DLD1 (cell line): ENCODE measurements around the gene RARA.
"Not testable (repeated sequence)": the region's sequence is repeated elsewhere in the genome, so short reads cannot be mapped to it uniquely, and the experiment has no call there.

Source experiments
- in situ Hi-C: cut with HindIII; loops from 2 replicates; pipeline ENCODE4 v1.10.0; 2017; ENCODE audit warnings: low sequenced_read_pairs

RARA gene

GRCh38 chr17:40295488-40296436 is 13.2 kb upstream of the RARA start:
- in situ Hi-C loops, result no loop called here

GRCh38 chr17:40297511-40297910 is 11.5 kb upstream of the RARA start:
- in situ Hi-C loops, result no loop called here

GRCh38 chr17:40298726-40299125 is 10.3 kb upstream of the RARA start:
- in situ Hi-C loops, result no loop called here

- in situ Hi-C loops, result not testable (repeated sequence)
Observed at GRCh38 chr17:40299159-40299757, 9.7 kb upstream of the RARA start.

- in situ Hi-C loops, result loop anchor here (10.0 to 25.0 kb wide), 4 partner anchors 107 to 314 kb away; partner anchors contain the start of genes MED24, PSMD3, THRA and TOP2A
Observed at GRCh38 chr17:40301315-40301714, 7.7 kb upstream of the RARA start.

- in situ Hi-C loops, result loop anchor here (10.0 to 25.0 kb wide), 4 partner anchors 108 to 316 kb away; partner anchors contain the start of genes MED24, PSMD3, THRA and TOP2A
Observed at GRCh38 chr17:40303009-40303657, 5.8 kb upstream of the RARA start.

GRCh38 chr17:40303708-40304551 is 5.0 kb upstream of the RARA start:
- in situ Hi-C loops, result loop anchor here (10.0 to 25.0 kb wide), 4 partner anchors 109 to 317 kb away; partner anchors contain the start of genes MED24, PSMD3, THRA and TOP2A

- in situ Hi-C loops, result loop anchor here (10.0 to 25.0 kb wide), 4 partner anchors 110 to 317 kb away; partner anchors contain the start of genes MED24, PSMD3, THRA and TOP2A
Observed at GRCh38 chr17:40304552-40304863, 4.5 kb upstream of the RARA start.

GRCh38 chr17:40304866-40305265 is 4.1 kb upstream of the RARA start:
- in situ Hi-C loops, result loop anchor here (10.0 to 25.0 kb wide), 4 partner anchors 110 to 318 kb away; partner anchors contain the start of genes MED24, PSMD3, THRA and TOP2A

- in situ Hi-C loops, result loop anchor here (10.0 to 25.0 kb wide), 4 partner anchors 108 to 319 kb away; partner anchors contain the start of genes MED24, PSMD3, THRA and TOP2A
Observed at GRCh38 chr17:40306395-40306794, 2.6 kb upstream of the RARA start.

- in situ Hi-C loops, result loop anchor here (10.0 to 25.0 kb wide), 4 partner anchors 108 to 320 kb away; partner anchors contain the start of genes MED24, PSMD3, THRA and TOP2A
Observed at GRCh38 chr17:40307001-40307730, 1.8 kb upstream of the RARA start.

GRCh38 chr17:40307740-40308239 is 1.2 kb upstream of the RARA start:
- in situ Hi-C loops, result loop anchor here (10.0 to 25.0 kb wide), 4 partner anchors 107 to 320 kb away; partner anchors contain the start of genes MED24, PSMD3, THRA and TOP2A

- in situ Hi-C loops, result loop anchor here (10.0 to 25.0 kb wide), 4 partner anchors 105 to 323 kb away; partner anchors contain the start of genes MED24, PSMD3, THRA and TOP2A
Observed at GRCh38 chr17:40309949-40310510, 1.1 kb downstream of the RARA start.

GRCh38 chr17:40310882-40311391 is 2.0 kb downstream of the RARA start:
- in situ Hi-C loops, result loop anchor here (25.0 kb wide), 2 partner anchors 249 to 324 kb away; partner anchors contain the start of genes MED24, PSMD3 and THRA

GRCh38 chr17:40311575-40311974 is 2.6 kb downstream of the RARA start:
- in situ Hi-C loops, result loop anchor here (25.0 kb wide), 2 partner anchors 249 to 324 kb away; partner anchors contain the start of genes MED24, PSMD3 and THRA

GRCh38 chr17:40312131-40312731 is 3.3 kb downstream of the RARA start:
- in situ Hi-C loops, result loop anchor here (25.0 kb wide), 2 partner anchors 250 to 325 kb away; partner anchors contain the start of genes MED24, PSMD3 and THRA

- in situ Hi-C loops, result loop anchor here (25.0 kb wide), 2 partner anchors 251 to 326 kb away; partner anchors contain the start of genes MED24, PSMD3 and THRA
Observed at GRCh38 chr17:40312893-40313667, 4.1 kb downstream of the RARA start.
